Lung microvascular endothelial cell (primary cell): ENCODE results near the gene RPL3. TPM values are rescaled to one million over a fixed set of nuclear protein-coding genes. Genes with fewer than 3 reads are reported as not detected.

Source experiments
- DNase-seq, 2 donors: peaks; one replicate each; pipeline versions ENCODE4 v3.0.0 to v3.0.0-alpha.2; 2010; ENCODE audit warnings: low read depth in 2 of 2
- total RNA-seq: library from RNA; depleted of rRNA; stranded (reverse); fragments of >200 nt; gene quantifications from 2 replicates; pipeline ENCODE4 v1.2.1, GENCODE V29; 2014

The RPL3 gene
- total RNA-seq, 1 donor from 2014 or later, result 3,005 TPM

DNA sequence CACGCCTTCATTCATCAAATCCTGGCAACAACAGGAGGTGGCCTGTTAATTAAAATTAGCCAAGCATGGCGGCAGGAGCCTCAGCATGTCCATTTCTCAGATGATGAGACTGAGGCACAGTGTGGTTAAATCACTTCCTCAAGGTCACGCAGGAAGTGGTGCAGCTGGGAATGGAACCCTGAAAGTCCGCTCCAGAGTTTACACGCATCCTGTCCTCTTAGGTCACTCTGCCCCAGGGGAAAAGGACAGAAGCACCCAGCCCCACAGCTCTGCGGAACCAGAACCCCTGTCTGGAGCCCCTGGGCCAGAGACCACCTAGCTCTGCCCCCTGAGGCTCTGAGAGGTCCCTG, 19.6 kb downstream of the RPL3 start:
- DNase-seq, result peak in 1 of 2 donors; percentile 51

DNA sequence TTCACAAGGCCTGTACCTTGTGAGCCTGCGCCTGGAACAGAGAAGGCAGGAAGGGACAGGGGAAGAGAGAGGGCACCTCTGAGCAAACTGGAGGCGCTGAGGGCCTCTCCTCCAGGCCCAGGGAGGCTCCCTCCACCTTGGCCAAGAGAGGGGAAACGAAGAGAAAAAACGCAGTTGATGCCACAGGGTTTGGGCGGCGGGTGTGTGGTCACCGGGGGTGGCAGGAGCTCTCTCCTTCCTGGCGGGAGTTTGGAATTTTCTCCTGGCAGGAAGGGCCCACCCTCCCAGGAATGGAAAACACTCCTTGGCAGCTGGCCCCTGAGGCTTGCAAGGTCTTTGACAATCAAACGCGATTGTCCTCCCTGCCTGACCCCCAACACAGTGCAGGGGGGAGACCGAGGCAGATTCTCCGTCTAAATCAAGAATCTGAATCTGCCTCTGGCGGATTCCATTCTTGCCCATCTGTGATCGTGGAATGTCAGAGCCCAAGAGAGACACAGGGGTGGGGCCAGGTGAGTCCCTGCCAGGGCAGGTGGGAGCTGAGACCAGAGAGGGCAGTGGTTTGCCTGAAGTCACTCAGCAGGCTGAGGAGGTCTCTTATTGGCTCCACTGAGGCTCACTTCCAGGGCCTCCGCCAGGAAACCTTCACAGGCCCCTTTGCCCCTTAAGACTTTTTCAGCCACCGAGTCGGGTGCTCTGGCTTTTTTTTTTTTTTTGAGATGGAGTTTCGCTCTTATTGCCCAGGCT, 21.0 kb downstream of the RPL3 start:
- DNase-seq, result no peak

DNA sequence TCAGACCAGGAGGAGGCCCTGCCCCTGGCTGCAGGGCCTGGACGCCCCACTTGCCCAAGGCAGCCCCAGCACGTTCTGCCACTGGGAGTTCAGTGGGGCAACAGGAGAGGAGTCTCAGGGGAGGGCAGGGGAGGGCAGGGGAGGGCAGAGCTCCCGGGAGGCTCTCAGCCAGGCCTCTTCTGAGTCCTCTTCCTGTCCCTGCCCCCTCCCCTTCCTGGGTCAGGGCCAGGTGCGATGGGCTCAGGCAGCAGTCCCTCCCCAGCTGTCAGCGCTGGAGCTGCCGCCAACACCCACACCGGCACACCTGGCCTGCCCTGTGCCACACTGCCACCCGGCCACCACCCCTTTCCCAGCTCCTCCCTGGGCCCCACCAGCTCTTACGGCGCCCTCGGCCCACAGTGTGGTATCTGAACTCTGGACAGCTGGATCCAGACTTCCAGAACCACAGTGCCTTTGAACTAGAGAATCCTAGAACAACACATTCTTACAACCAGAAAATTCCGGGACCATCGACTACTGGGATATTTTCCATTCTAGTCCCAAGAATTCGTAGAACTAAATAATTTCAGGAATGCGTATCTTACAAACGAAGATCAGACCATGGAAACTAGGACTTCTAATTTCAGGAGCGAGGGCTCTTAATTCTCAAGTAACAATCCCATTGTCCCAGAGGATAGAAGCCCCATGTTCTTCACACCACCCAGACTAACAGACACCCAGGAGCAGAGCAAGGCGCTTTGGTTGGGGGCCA, 21.8 kb downstream of the RPL3 start:
- DNase-seq, result no peak

- DNase-seq, result no peak
Measured at GRCh38 chr22:39296981-39297489, 22.4 kb downstream of the RPL3 start.

- DNase-seq, result no peak
Measured at GRCh38 chr22:39296535-39296934, 22.9 kb downstream of the RPL3 start.

DNA sequence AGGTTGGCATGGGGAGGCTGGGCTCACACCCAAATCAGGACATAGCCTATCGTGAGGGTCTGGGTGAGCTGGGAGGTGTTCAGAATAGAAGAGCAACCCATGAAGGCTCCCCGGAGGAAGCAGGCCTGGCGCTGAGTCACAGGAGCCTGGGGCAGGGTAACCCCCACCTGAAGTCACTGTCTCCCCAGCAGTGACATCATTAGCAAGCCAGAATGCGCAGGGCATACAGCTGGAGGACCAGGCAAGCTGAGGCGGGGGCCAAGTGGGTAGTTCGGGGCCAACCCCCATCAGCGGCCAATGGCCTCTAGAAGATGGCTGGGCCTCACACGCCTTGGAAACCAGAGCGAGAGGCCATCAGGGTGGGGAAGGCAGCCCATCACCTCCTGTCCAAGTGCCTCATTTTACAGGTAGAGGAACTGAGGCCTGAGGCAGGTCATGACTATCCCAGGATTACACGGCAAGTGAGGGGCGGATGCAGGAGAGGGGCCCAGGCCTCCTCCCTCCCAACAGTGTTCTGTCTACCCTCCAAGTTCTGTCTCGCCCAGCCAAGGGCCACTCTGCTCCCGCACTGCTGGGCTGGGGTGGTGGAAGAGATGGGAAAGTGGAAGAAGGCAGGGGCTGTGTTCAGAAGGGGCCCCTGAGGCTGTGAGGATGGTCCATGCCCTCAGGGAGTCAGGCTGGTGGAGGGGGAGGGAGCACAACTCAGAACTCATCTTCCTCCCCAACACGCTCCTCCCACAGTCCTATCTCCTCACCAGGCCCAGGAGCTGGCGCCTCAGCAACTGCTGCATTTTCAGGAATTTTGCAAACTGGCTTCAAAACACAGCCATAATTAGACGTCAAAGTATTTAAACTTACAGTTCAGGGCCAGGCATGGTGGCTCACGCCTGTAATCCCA, 24.6 kb downstream of the RPL3 start:
- no peak for DNase-seq

DNA sequence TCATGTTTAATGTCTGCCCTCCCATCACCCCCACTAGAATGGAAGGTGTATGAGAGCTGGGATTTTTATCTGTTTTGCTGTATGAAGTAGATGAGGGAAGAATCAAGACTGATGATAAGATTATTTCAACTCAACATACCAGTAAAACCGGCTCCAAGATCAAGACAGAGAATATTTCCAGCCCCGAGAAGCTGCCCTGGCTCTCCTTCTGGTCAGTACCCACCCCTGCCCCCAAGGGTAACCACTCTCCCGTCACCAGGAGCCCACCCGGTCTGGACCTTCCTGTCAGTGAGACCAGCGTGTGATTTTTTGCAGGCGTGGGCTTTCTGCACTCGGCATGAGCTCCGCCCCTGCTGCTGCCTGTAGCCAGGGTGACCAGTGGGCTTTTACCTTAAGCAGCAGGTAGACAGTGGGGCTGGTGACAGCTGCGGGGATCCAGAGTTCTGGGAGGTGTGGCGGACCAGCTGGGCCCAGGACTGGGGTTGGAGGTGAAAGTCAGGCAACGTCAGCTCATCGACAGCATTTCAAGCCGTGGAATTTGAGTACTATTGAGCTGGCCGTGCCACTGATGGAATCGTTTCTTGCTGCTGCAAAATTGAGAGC, 25.6 kb downstream of the RPL3 start:
- no peak for DNase-seq

- DNase-seq, result peak; percentile 94
Measured at GRCh38 chr22:39292561-39293074, 26.8 kb downstream of the RPL3 start.

- no peak for DNase-seq
Measured at GRCh38 chr22:39292031-39292462, 27.4 kb downstream of the RPL3 start.

- no peak for DNase-seq
Measured at GRCh38 chr22:39291523-39291922, 27.9 kb downstream of the RPL3 start.

DNA sequence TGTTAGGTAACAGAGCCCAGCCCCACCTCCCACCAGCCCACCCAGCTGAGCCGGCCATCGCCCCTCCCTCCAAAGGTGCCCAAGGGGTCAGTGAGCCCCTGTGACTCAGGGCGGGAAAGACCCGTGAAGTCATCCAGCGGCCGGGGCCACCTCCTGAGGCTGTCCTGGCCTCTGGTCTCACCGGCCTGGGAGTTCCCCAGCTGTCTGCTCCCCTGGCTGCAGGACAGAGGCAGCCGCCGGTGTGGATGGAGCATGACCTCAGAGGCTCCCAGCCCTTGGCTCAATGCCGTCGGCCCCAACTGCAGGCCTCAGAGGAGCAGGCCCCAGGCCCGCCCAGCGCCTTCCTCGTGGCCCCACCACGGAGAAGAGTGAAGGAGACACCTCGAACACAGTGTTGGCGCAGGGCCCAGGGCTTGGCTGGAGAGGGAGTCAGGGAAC, 28.7 kb downstream of the RPL3 start:
- peak; percentile 67 to 85 for DNase-seq

DNA sequence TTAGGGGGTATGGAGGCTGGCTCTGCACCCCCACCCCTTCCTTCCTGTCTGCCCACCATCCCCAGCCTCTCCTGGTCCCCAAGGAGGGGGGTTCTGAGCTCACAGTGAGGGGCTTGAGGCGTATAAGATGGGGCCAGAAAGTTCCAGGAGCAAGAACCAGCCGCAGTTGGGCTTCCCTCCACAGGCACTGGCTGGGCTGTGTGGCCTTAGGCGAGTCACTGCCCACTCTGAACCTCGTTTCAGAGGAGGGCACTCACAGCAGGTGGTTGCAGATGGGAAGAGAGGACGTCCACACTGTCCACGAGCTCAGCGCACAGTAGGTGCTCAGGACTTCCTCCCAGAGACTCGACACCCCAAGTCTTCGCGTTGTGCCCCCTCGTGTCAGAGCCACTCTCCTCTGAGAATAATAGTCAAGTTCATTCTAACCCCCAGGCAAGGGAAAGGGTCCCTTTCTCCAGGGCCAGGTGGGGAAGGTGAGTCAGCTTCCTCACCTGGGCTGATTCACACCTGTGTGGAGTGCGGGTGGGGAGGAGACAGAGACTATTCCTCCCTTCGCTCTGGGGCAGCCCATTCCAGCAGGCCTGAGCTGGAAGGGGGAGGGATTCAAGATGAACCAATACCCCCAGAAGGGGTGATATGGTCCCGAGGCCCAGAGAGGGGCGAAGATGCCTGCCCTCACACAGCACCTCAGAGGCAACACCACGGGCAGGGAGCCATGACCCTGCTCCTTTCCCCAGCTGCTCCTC, 29.3 kb downstream of the RPL3 start:
- DNase-seq, result no peak

- DNase-seq, result no peak
Measured at GRCh38 chr22:39289533-39289932, 29.9 kb downstream of the RPL3 start.

- DNase-seq, result no peak
Measured at GRCh38 chr22:39288135-39288898, 31.1 kb downstream of the RPL3 start.

DNA sequence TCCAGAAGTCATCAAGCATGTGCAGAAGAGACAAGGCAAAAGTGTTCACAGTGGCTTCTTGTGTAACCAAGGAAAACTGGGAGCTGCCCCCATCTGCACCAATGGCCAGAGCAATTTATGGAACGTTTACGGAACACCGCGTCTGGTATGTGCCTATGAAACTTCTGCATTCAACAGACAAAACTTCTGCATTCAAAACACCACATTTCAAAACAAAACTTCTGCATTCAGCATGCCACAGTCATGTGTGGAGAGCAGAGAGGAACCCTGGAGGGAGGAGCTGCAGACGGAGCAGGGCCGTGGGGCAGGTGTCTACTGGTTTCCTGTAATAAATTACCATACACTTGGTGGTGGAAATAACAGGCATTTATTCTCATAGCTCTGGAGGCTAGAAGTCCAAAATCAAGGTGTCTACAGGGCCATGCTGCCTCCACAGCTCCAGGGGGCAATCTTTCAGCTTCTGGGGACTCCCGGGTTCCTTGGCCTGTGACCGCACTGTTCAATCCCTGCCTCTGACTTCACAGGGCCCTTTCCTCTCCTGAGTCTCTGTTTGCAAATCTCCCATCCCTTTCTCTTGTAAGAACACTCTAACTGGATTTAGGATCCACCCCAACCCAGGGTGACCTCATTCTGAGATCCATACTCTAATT, 32.2 kb downstream of the RPL3 start:
- no peak for DNase-seq

- DNase-seq, result no peak
Measured at GRCh38 chr22:39284983-39285382, 34.4 kb downstream of the RPL3 start.

DNA sequence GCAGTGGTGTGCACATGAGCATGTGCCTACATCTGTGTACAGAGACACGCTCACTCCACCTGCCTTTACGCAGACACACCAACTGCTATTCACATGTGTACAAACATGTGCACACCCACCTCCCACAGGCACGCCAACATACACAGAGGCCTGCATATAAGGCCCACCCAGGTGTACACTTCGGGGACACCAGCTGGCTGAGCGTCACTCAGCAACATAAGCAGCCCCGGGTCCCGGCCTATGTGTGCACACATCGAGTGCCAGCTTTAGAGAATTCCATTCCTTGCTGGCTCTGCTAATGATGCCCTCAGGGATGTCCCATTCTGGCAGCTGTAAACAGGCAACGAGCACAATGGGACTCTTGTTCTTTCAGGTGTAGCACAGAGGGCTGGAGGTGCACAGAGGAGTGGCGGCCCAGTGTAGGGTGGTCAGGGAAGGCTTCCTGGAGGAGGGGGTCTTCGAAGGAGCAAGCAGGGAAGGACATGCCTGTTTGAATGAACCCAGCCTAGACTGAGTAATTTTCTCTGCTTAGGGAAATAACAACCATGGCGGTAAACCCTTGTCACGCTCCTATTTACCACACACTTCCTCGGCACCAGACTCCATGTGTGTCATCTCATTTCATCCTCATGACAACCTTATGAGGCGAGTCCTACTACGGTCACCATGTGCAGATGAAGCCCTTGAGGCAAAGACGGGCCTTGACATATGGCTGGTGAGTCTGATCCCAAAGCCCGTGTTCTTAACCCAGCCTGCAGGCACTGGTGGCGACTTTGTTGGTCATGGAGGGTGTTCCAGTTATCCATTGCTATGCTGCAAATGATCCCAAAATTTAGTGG, 35.1 kb downstream of the RPL3 start:
- DNase-seq, result no peak
